Activated CD4-positive, alpha-beta memory T cell treated with anti-CD3 and anti-CD28 coated beads, Interleukin-2, amount 10 ng/mL, durations not matched to agents 7 days and 5 days (primary cell): ENCODE measurements around the gene AQP11. TPM values are rescaled to one million over a fixed set of nuclear protein-coding genes. Genes with fewer than 3 reads are reported as not detected.
"Not testable (repeated sequence)": the region's sequence is repeated elsewhere in the genome, so short reads cannot be mapped to it uniquely, and the experiment has no call there.

Experiments used
- CTCF ChIA-PET: fragments of 350-600 bp; sonication (Branson Sonifier 250); formaldehyde crosslinking; loops from one replicate; lab custom pipeline; 2021; ENCODE audit warnings: antibody characterized with exemption, inconsistent platforms; lab: Charles Lee
- POLR2A ChIA-PET: fragments of 350-600 bp; sonication (Branson Sonifier 250); formaldehyde crosslinking; loops from one replicate; lab custom pipeline; 2021; ENCODE audit warnings: antibody characterized with exemption; lab: Charles Lee
- DNase-seq: peaks from one replicate; pipeline ENCODE4 v3.0.0-alpha.2; 2020
- H3K27ac Mint-ChIP-seq: one replicate; pipeline ENCODE4 v1.8.0; 2021; ENCODE audit warnings: mild to moderate bottlenecking, mixed read lengths
- H3K27me3 Mint-ChIP-seq: one replicate; pipeline ENCODE4 v1.8.0; 2021; ENCODE audit warnings: mixed read lengths
- H3K36me3 Mint-ChIP-seq: one replicate; pipeline ENCODE4 v1.8.0; 2021; ENCODE audit warnings: low read depth, mixed read lengths
- H3K4me1 Mint-ChIP-seq: one replicate; pipeline ENCODE4 v1.8.0; 2021; ENCODE audit warnings: mixed read lengths
- H3K4me3 Mint-ChIP-seq: one replicate; pipeline ENCODE4 v1.8.0; 2021; ENCODE audit warnings: mild to moderate bottlenecking, mixed read lengths
- H3K9me3 Mint-ChIP-seq: one replicate; pipeline ENCODE4 v1.8.0; 2021; ENCODE audit warnings: mixed read lengths
- total RNA-seq, 2 experiments: library from RNA; stranded (reverse); gene quantifications; one replicate each; pipeline ENCODE4 v1.2.3, GENCODE V29; 2021

The AQP11 gene
- total RNA-seq, 2 experiments from 2014 or later, result 0.60 to 0.78 TPM

GRCh38 chr11:77602381-77603088 lies 12.8 kb downstream of the AQP11 start:
- H3K4me1 Mint-ChIP-seq, result no peaks in the 10 kb centered on the region
- H3K27me3 Mint-ChIP-seq, result no peaks in the 10 kb centered on the region
- no peak overlapping the region for H3K27ac Mint-ChIP-seq
- no peak for DNase-seq
- peaks cover 2% of the 10 kb centered on the region for H3K36me3 Mint-ChIP-seq
- H3K9me3 Mint-ChIP-seq, result no peaks in the 10 kb centered on the region
- POLR2A ChIA-PET, result interaction anchor here (1.7 kb wide), 1 partner anchor 13 kb away, joined by 7 read pairs; the partner anchor contains the start of gene AQP11
- CTCF ChIA-PET, result interaction anchor here (1.7 kb wide), 1 partner anchor 10 kb away, joined by 4 read pairs; no protein-coding TSS in a partner anchor
- no peak overlapping the region for H3K4me3 Mint-ChIP-seq

- POLR2A ChIA-PET, result no interaction called here
- H3K9me3 Mint-ChIP-seq, result no peaks in the 10 kb centered on the region
- no peak overlapping the region for H3K27ac Mint-ChIP-seq
- no peaks in the 10 kb centered on the region for H3K4me1 Mint-ChIP-seq
- H3K36me3 Mint-ChIP-seq, result peaks cover 6% of the 10 kb centered on the region
- CTCF ChIA-PET, result no interaction called here
- no peak overlapping the region for H3K4me3 Mint-ChIP-seq
- no peaks in the 10 kb centered on the region for H3K27me3 Mint-ChIP-seq
- no peak for DNase-seq
Measured at GRCh38 chr11:77604281-77604680, 14.5 kb downstream of the AQP11 start.

GRCh38 chr11:77609234-77609633 lies 19.5 kb downstream of the AQP11 start:
- no peak for DNase-seq
- Mint-ChIP-seq H3K4me1 (no peaks in the 10 kb centered on the region), H3K9me3 (no peaks in the 10 kb centered on the region), H3K27ac (no peak overlapping the region), H3K36me3 (peaks cover 24% of the 10 kb centered on the region), H3K27me3 (no peaks in the 10 kb centered on the region), H3K4me3 (no peak overlapping the region)
- ChIA-PET CTCF (interaction anchor here (0.7 kb wide), 1 partner anchor 130 kb away, joined by 4 read pairs; no protein-coding TSS in a partner anchor), POLR2A (no interaction called here)

GRCh38 chr11:77611921-77612320 lies 22.2 kb downstream of the AQP11 start:
- DNase-seq, result no peak
- ChIA-PET POLR2A (no interaction called here), CTCF (interaction anchor here (1.1 kb wide), 1 partner anchor 8 kb away, joined by 3 read pairs; no protein-coding TSS in a partner anchor)
- no peak overlapping the region for H3K27ac Mint-ChIP-seq
- no peaks in the 10 kb centered on the region for H3K4me1 Mint-ChIP-seq
- no peaks in the 10 kb centered on the region for H3K27me3 Mint-ChIP-seq
- no peaks in the 10 kb centered on the region for H3K9me3 Mint-ChIP-seq
- peaks cover 33% of the 10 kb centered on the region for H3K36me3 Mint-ChIP-seq
- H3K4me3 Mint-ChIP-seq, result no peak overlapping the region

GRCh38 chr11:77617892-77618291 lies 28.1 kb downstream of the AQP11 start:
- ChIA-PET CTCF (interaction anchor here (0.6 to 2.4 kb wide), 3 partner anchors 28 to 490 kb away, joined by 3 to 14 read pairs (median 4); partner anchors contain the start of genes AQP11 and MYO7A), POLR2A (interaction anchor here (1.5 kb wide), 1 partner anchor 28 kb away, joined by 3 read pairs; the partner anchor contains the start of gene AQP11)
- DNase-seq, result no peak
- Mint-ChIP-seq H3K27ac (no peak overlapping the region), H3K9me3 (no peaks in the 10 kb centered on the region), H3K4me1 (no peaks in the 10 kb centered on the region), H3K4me3 (no peak overlapping the region), H3K27me3 (no peaks in the 10 kb centered on the region), H3K36me3 (peaks cover 42% of the 10 kb centered on the region)

- H3K4me3 Mint-ChIP-seq, result no peak overlapping the region
- ChIA-PET POLR2A (interaction anchor here (1.5 kb wide), 1 partner anchor 30 kb away, joined by 3 read pairs; the partner anchor contains the start of gene AQP11), CTCF (interaction anchor here (0.8 to 3.0 kb wide), 10 partner anchors 8 to 492 kb away, joined by 3 to 14 read pairs (median 4); partner anchors contain the start of genes INTS4 and MYO7A)
- H3K9me3 Mint-ChIP-seq, result no peaks in the 10 kb centered on the region
- peaks cover 44% of the 10 kb centered on the region for H3K36me3 Mint-ChIP-seq
- no peak for DNase-seq
- no peaks in the 10 kb centered on the region for H3K4me1 Mint-ChIP-seq
- no peaks in the 10 kb centered on the region for H3K27me3 Mint-ChIP-seq
- H3K27ac Mint-ChIP-seq, result no peak overlapping the region
Measured at GRCh38 chr11:77619576-77620198, 29.9 kb downstream of the AQP11 start.

GRCh38 chr11:77630157-77630710 lies 40.5 kb downstream of the AQP11 start:
- ChIA-PET CTCF (interaction anchor here (1.6 kb wide), 1 partner anchor 10 kb away, joined by 12 read pairs; no protein-coding TSS in a partner anchor), POLR2A (no interaction called here)
- H3K9me3 Mint-ChIP-seq, result no peaks in the 10 kb centered on the region
- H3K4me3 Mint-ChIP-seq, result peak overlapping the region; percentile 28
- no peaks in the 10 kb centered on the region for H3K27me3 Mint-ChIP-seq
- peaks cover 26% of the 10 kb centered on the region for H3K36me3 Mint-ChIP-seq
- DNase-seq, result no peak
- peaks cover 35% of the 10 kb centered on the region for H3K4me1 Mint-ChIP-seq
- no peak overlapping the region for H3K27ac Mint-ChIP-seq

- ChIA-PET POLR2A (interaction anchor here (1.3 kb wide), 1 partner anchor 41 kb away, joined by 3 read pairs; no protein-coding TSS in a partner anchor), CTCF (interaction anchor here (2.1 kb wide), 1 partner anchor 14 kb away, joined by 7 read pairs; no protein-coding TSS in a partner anchor)
Measured at GRCh38 chr11:77633926-77634325, 44.2 kb downstream of the AQP11 start.

GRCh38 chr11:77636731-77637344 lies 47.1 kb downstream of the AQP11 start:
- ChIA-PET POLR2A (interaction anchor here (1.0 to 1.6 kb wide), 3 partner anchors 13 to 358 kb away, joined by 3 to 4 read pairs (median 3); no protein-coding TSS in a partner anchor), CTCF (no interaction called here)
- Mint-ChIP-seq H3K27me3 (no peaks in the 10 kb centered on the region), H3K4me1 (peaks cover 42% of the 10 kb centered on the region), H3K4me3 (peak overlapping the region; percentile 88), H3K9me3 (peaks cover 11% of the 10 kb centered on the region), H3K36me3 (peaks cover 29% of the 10 kb centered on the region), H3K27ac (peak overlapping the region; percentile 72)
- DNase-seq, result no peak

More at GRCh38 chr11:77633926-77634325, 44.2 kb downstream of the AQP11 start:
- not testable (repeated sequence) for H3K27ac Mint-ChIP-seq, H3K27me3 Mint-ChIP-seq, DNase-seq, H3K9me3 Mint-ChIP-seq, H3K4me3 Mint-ChIP-seq
- peaks cover 56% of the 10 kb centered on the region for H3K4me1 Mint-ChIP-seq
- H3K36me3 Mint-ChIP-seq, result peaks cover 30% of the 10 kb centered on the region

GRCh38 chr11:77637345-77638165 lies 47.8 kb downstream of the AQP11 start, which contains the start of gene CLNS1A:
Gene CLNS1A, minus strand, starts transcription at chr11:77637794. Its CDS starts 80 bp downstream, at chr11:77637714.
- peak within 1 kb of the TSS; percentile 88 for H3K4me3 Mint-ChIP-seq
- peak; percentile 84 for DNase-seq
- CTCF ChIA-PET, result no interaction called here
- H3K36me3 Mint-ChIP-seq, result peaks cover 26% of the 10 kb centered on the region
- H3K9me3 Mint-ChIP-seq, result peaks cover 11% of the 10 kb centered on the region
- H3K27me3 Mint-ChIP-seq, result no peaks in the 10 kb centered on the region
- POLR2A ChIA-PET, result interaction anchor here (1.0 to 1.6 kb wide), 3 partner anchors 13 to 357 kb away, joined by 3 to 4 read pairs (median 3); no protein-coding TSS in a partner anchor
- H3K27ac Mint-ChIP-seq, result peak within 1 kb of the TSS; percentile 72
- peaks cover 37% of the 10 kb centered on the region for H3K4me1 Mint-ChIP-seq

GRCh38 chr11:77642228-77642627 lies 52.5 kb downstream of the AQP11 start:
- no peak for DNase-seq
- H3K4me3 Mint-ChIP-seq, result no peak overlapping the region

More at GRCh38 chr11:77642228-77642627, 52.5 kb downstream of the AQP11 start:
- peaks cover 11% of the 10 kb centered on the region for H3K9me3 Mint-ChIP-seq
- CTCF ChIA-PET, result no interaction called here
- no peak overlapping the region for H3K27ac Mint-ChIP-seq
- POLR2A ChIA-PET, result no interaction called here
- H3K4me1 Mint-ChIP-seq, result peaks cover 17% of the 10 kb centered on the region
- H3K27me3 Mint-ChIP-seq, result peaks cover 2% of the 10 kb centered on the region
- H3K36me3 Mint-ChIP-seq, result peaks cover 8% of the 10 kb centered on the region
